ENCODE measurements around the gene INHBC.
"Not testable (repeated sequence)": the region's sequence is repeated elsewhere in the genome, so short reads cannot be mapped to it uniquely, and the experiment has no call there.

INHBC gene

GRCh38 chr12:57488402-57489156, 54.0 kb downstream of the INHBC start:
- no peak for DNase-seq

GRCh38 chr12:57489157-57489641, 54.6 kb downstream of the INHBC start:
- DNase-seq: no peak

DNA sequence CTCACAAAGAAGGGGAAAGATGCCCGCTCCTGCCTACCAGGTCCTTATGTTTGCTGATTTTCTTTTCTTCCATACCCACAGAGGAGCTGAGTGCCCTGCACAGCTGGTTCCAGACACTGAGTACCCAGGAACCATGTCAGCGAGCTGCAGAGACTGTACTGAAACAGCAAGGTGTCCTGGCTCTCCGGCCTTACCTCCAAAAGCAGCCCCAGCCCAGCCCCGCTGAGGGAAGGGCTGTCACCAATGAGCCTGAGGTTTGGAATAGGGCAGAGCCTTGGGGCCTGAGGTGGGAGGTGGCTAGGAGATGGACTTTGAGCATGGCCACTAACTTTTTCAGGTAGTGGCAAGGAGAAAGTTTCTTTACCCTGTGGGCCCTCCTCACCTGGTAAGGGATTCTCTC, 55.5 kb downstream of the INHBC start:
- no peak for DNase-seq

DNA sequence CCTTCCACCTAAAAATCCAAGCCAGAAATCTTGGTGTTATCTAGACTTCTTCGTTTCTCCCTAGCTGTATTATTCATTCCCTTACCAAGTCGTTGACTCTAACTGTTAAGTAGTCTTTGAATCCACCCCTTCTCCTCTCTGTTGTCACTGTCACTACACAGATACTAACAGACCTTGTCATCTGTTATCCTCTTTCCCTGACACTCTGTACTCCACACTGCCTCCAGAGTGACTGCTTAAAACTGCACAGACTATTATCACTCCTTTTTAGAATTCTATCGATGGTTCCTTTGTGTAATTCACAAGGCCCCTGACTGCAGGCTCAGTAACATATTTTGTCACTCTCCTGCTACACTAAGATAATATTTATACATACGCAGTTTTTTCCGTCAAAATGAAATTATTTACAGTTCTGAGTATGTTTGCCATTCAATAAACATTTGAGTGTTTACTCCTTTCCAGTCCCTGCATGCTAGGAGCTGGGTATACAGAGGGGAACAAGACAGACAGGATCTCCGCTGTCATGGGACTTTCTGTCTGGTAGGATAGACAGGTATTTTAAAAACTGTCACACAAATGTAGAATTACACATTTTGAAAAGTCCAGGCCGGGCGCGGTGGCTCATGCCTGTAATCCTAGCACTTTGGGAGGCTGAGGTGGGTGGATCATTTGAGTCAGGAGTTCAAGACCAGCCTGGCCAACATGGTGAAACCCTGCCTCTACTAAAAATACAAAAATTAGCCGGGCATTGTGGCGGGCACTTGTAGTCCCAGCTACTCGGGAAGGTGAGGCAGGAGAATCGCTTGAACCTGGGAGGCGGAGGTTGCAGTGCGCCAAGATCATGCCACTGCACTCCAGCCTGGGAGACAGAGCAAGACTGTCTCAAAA, 57.1 kb downstream of the INHBC start:
- DNase-seq: no peak

DNA sequence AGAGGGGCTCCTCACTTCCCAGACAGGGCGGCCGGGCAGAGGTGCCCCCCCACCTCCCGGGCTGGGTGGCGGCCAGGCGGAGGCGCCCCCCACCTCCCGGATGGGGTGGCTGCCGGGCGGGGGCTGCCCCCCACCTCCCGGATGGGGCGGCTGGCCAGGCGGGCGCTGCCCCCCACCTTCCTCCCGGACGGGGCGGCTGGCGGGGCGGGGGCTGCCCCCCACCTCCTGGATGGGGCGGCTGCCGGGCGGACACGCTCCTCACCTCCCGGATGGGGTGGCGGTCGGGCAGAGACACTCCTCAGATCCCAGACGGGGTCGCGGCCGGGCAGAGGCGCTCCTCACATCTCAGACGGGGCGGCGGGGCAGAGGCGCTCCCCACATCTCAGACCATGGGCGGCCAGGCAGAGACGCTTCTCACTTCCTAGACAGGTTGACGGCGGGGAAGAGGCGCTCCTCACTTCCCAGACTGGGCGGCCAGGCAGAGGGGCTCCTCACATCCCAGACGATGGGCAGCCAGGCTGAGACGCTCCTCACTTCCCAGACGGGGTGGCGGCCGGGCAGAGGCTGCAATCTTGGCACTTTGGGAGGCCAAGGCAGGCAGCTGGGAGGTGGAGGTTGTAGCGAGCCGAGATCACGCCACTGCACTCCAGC, 60.6 kb downstream of the INHBC start:
- DNase-seq: not testable (repeated sequence)

DNA sequence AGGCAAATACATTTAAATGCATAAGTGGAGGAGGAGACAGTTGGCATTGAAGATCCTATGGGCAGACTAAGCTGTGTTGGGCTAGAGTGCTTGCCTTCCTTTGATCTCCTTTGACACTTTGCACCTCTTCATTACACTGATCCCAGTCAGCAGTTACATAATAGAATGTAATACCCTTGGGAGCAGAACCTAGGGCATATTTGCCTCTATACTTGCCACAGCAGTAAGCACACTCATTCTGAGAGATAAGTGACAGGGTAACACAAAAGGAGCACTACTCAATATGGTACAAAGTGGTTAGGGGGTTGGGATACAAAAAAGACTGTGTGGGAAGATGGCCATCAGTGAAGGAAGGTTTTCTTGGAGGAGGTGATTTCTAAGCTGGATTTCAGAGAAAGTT, 62.2 kb downstream of the INHBC start:
- no peak for DNase-seq

GRCh38 chr12:57497223-57498131, 62.9 kb downstream of the INHBC start:
- DNase-seq: no peak

- no peak for DNase-seq
Measured at GRCh38 chr12:57498132-57498502, 63.5 kb downstream of the INHBC start.

DNA sequence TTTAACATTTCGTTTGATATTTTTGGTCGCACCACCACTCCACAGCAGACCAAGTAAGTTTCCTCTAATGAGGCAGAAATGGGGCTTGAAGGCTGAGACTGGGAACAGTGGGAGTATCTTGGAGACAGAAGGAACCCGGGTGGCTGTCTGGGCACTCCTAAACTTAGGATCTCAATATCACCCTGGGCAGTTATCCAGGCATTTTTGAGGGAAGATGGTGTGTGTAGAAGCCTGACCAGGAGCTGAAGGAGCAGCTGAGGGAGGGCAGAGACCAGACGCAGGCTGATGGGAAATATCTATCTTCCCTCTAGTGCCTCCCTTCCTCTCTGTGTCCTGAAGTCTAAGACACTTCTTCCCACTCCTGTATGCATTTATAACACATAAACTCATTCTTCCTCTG, 64.0 kb downstream of the INHBC start:
- no peak for DNase-seq

DNA sequence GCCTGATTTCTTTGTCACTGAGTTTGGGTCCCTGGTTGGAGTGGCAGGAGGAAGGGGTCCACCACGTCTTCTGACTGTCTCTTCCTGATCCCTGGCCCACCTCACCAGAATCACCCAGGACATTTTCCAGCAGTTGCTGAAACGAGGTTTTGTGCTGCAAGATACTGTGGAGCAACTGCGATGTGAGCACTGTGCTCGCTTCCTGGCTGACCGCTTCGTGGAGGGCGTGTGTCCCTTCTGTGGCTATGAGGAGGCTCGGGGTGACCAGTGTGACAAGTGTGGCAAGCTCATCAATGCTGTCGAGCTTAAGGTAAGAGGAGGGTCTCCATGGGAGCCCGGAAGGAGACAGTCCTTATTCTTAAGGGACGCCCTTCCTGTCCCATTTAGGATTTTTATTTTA, 65.6 kb downstream of the INHBC start:
- no peak for DNase-seq

Data from activated T-cell treated with anti-CD3 and anti-CD28 coated beads, Interleukin-2, amount 50 U/mL, for 1 hour (primary cell).